Cardiac fibroblast (primary cell): Measurements from ENCODE around the gene ZFP36L1.
A peak's percentile ranks its signal among the peaks of the same experiment; 100 is the strongest.

Experiments
- DNase-seq, 2 donors: peaks; one replicate each; pipeline versions ENCODE4 v3.0.0 to v3.0.0-alpha.2; 2010; ENCODE audit warnings: low read depth in 2 of 2
- H3K4me3 ChIP-seq, 2 donors: replicated peaks in 1 of 2; 1 replicate in 1 of 2; 2 replicates in 1 of 2; pipeline ENCODE4 v1.5.1; 2011; ENCODE audit warnings: low read depth in 2 of 2, low read length in 2 of 2, mild to moderate bottlenecking in 2 of 2, moderate library complexity in 1 of 2
- TF ChIP-seq, protein P1 (sequence below): IDR thresholded peaks from one replicate; pipeline ENCODE4 v1.5.1; 2011; ENCODE audit warnings: low read depth, mild to moderate bottlenecking, low read length, inconsistent platforms

The ZFP36L1 gene

DNA sequence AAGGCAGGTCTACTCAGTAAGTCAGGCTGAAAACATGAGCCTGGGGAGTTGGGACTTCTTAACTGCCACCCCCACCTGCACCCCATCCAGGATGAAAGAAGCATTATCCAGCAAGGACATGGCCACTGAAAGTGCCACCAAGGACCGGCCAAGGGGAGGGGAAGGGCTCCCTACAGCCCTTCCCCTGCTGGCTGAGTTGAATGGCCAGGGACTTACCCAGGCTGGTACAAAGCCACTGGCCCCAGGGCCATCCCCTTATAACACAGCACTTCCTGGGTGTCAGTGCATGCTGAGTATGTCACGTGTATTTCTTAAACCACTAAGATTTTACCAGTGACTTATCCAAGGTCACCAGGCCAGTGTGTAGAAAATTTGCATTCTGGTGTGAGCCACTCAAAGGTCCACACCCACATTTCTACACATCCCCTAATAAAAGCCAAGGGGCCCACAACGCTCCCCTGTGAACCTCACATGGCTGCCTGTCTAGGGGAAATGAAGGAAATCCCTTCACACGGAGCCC is 29.3 kb upstream of the ZFP36L1 start:
- DNase-seq: no peak
- TF ChIP-seq, protein P1, sequence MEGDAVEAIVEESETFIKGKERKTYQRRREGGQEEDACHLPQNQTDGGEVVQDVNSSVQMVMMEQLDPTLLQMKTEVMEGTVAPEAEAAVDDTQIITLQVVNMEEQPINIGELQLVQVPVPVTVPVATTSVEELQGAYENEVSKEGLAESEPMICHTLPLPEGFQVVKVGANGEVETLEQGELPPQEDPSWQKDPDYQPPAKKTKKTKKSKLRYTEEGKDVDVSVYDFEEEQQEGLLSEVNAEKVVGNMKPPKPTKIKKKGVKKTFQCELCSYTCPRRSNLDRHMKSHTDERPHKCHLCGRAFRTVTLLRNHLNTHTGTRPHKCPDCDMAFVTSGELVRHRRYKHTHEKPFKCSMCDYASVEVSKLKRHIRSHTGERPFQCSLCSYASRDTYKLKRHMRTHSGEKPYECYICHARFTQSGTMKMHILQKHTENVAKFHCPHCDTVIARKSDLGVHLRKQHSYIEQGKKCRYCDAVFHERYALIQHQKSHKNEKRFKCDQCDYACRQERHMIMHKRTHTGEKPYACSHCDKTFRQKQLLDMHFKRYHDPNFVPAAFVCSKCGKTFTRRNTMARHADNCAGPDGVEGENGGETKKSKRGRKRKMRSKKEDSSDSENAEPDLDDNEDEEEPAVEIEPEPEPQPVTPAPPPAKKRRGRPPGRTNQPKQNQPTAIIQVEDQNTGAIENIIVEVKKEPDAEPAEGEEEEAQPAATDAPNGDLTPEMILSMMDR: no peak
- H3K4me3 ChIP-seq: no peak overlapping the region

- DNase-seq: no peak
- TF ChIP-seq, protein P1: no peak
- H3K4me3 ChIP-seq: no peak overlapping the region
Observed at GRCh38 chr14:68820999-68821683, 28.3 kb upstream of the ZFP36L1 start.

- no peak overlapping the region for H3K4me3 ChIP-seq
- TF ChIP-seq, protein P1: no peak
- no peak for DNase-seq
Observed at GRCh38 chr14:68820536-68820935, 27.7 kb upstream of the ZFP36L1 start.

DNA sequence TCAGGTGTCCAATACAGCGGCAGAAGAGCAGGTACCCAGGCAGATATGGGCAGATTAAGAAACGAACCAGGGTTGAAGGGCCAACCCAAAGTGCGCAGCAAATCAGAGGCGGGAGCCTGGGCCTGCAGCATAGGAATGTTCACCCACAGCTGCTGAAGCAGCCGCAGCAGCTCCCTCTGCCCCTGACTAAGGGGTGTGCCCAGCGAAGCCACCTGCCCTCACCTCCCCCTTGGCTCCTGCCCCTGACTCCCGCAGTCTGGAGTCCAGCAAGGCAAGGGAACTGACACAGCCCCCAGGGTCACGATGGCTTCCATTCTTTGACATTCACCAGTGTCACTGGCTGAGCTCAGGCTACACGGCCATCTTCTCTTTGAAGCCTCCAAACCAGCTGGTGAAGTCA is 27.3 kb upstream of the ZFP36L1 start:
- TF ChIP-seq, protein P1: no peak
- H3K4me3 ChIP-seq: no peak overlapping the region
- no peak for DNase-seq

DNA sequence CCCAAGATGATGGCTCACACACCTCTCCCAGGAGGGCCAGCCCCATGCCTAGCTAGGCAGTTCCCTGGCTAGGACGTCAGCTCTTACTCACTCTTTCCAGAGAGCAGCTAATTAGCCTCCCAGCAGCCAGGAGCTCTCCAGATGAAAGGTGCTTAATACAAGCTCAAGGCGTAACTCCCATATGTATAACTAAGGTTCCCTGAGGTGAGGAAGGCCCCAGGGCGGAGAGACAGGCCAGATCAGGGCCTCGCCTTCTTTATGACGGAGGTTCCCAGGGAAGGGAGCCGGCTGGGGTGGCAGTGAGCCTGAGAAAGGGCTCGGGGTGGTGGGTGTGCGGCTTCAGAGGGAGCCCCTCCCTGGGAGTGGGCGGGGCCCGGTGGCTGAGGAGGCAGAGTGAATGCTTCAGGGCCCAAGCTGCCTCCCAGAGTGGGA is 26.4 kb upstream of the ZFP36L1 start:
- peak; percentile 63 to 74 for DNase-seq
- TF ChIP-seq, protein P1: no peak
- no peak overlapping the region for H3K4me3 ChIP-seq

GRCh38 chr14:68817506-68818212 is 24.8 kb upstream of the ZFP36L1 start:
- TF ChIP-seq, protein P1: no peak
- DNase-seq: no peak
- no peak overlapping the region for H3K4me3 ChIP-seq
